ENCODE data around the gene DUSP28.

The DUSP28 gene

DNA sequence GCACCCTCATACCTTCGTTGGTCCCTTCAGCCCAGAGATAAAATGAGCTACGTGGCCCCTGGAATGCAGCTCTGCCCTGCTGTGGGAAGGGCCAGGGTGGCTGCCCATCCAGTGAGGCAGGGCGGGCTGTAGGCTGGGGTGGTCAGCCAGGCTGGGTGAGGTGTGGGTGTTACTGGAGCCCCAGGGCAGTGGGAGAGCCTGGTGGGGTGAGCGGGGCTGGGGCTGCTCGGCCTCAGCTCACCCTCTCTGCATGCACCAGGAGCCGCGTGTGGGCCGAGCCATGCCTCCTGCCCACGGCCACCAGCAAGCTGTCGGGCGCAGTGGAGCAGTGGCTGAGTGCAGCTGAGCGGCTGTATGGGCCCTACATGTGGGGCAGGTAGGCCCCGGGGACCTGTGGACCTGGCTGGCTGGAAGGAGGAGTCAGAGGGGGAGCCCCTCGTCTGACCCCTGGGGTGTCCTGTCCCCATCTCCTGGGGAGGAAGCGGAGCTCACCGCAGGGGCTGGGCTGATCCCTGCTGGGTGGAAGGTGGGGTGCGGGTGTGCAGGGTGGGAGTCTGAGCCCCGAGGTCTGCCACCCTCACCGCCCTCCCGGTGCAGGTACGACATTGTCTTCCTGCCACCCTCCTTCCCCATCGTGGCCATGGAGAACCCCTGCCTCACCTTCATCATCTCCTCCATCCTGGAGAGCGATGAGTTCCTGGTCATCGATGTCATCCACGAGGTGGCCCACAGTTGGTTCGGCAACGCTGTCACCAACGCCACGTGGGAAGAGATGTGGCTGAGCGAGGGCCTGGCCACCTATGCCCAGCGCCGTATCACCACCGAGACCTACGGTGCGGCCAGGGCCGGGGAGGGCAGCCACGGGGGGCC, 13.6 kb downstream of the DUSP28 start:
- Histone ChIP-seq H3K27me3 (ENCODE audit: control insufficient read depth, insufficient read depth, low read length) (no peaks in the 10 kb centered on the region), H3K9ac (ENCODE audit: low read length) (no peak overlapping the region), H3K27ac (ENCODE audit: low read depth, low read length) (no peak overlapping the region), H3K36me3 (ENCODE audit: control insufficient read depth, insufficient read depth, low read length) (peaks cover 17% of the 10 kb centered on the region), H3K4me3 (ENCODE audit: low read length) (no peak overlapping the region), H3K4me1 (ENCODE audit: control insufficient read depth, insufficient read depth, low read length) (peaks cover 10% of the 10 kb centered on the region)

- no peak overlapping the region for H3K27ac ChIP-seq (ENCODE audit: low read depth, low read length)
- peaks cover 5% of the 10 kb centered on the region for H3K4me1 ChIP-seq (ENCODE audit: control insufficient read depth, insufficient read depth, low read length)
- H3K36me3 ChIP-seq (ENCODE audit: control insufficient read depth, insufficient read depth, low read length) = peaks cover 17% of the 10 kb centered on the region
- H3K4me3 ChIP-seq (ENCODE audit: low read length) = no peak overlapping the region
- H3K9ac ChIP-seq (ENCODE audit: low read length) = no peak overlapping the region
- H3K27me3 ChIP-seq (ENCODE audit: control insufficient read depth, insufficient read depth, low read length) = no peaks in the 10 kb centered on the region
These were observed 14.4 kb downstream of the DUSP28 start for GRCh38 chr2:240574386-240575100.

DNA sequence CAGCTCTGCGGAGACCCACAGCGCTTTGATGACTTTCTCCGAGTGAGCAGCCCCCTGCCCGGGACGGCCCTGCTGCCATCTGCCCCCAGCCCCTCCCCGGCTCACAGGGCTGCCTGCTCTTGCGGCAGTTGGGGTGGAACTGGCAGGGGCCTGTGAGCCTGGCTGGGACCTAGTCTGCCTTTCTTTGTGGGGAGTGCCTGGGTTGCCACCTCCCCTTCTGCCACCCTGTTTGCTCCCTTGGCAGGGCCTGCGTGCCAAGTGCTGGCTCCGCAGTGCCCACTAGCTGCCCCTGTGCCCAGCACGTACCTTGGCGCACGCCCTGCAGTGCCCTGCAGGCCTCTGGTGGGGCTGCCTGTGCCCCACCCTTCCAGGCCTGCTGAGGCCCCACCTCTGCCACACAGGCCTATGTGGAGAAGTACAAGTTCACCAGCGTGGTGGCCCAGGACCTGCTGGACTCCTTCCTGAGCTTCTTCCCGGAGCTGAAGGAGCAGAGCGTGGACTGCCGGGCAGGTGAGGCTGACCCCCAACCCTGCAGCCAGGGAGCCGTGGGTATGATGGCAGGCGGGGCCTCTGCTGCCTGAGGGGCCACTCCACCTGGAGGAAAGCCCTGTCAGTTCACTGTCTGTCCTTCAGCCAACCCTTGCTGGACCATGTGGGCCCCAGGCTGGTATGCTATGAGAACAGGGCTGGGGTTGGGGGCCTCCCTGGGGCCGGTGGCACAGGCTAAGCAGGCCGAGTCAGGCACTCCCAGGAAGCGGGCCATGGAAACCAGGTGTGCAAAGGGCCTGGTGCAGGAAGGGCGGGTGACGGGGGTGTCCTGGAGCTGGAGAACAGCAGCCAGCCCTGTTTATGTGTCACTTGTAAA, 15.2 kb downstream of the DUSP28 start:
- H3K4me1 ChIP-seq (ENCODE audit: control insufficient read depth, insufficient read depth, low read length) = no peaks in the 10 kb centered on the region
- peaks cover 17% of the 10 kb centered on the region for H3K36me3 ChIP-seq (ENCODE audit: control insufficient read depth, insufficient read depth, low read length)
- H3K27ac ChIP-seq (ENCODE audit: low read depth, low read length) = no peak overlapping the region
- H3K4me3 ChIP-seq (ENCODE audit: low read length) = no peak overlapping the region
- no peaks in the 10 kb centered on the region for H3K27me3 ChIP-seq (ENCODE audit: control insufficient read depth, insufficient read depth, low read length)
- no peak overlapping the region for H3K9ac ChIP-seq (ENCODE audit: low read length)

DNA sequence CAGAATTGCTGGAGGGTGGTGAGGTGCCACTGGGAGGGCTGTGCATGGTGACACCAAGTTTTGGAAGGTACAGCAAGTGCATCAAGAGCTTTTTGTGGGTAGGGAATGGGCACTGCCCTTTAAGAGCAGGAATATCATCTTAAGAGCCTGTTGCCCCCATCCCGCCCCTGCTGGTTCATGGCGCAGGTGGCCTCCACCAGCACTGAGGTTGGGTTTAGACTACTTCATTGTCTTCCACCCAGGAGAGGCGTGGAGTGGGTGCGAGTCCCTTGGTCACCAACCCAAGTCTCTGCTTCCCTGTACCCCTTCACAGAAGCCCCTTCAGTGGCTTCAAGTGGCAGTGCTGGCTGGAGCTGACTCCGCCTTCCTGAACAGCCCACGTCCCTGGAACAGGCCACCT, 15.9 kb downstream of the DUSP28 start:
- H3K4me1 ChIP-seq (ENCODE audit: control insufficient read depth, insufficient read depth, low read length) = no peaks in the 10 kb centered on the region
- H3K9ac ChIP-seq (ENCODE audit: low read length) = no peak overlapping the region
- no peaks in the 10 kb centered on the region for H3K27me3 ChIP-seq (ENCODE audit: control insufficient read depth, insufficient read depth, low read length)
- H3K36me3 ChIP-seq (ENCODE audit: control insufficient read depth, insufficient read depth, low read length) = peaks cover 17% of the 10 kb centered on the region
- H3K27ac ChIP-seq (ENCODE audit: low read depth, low read length) = no peak overlapping the region
- H3K4me3 ChIP-seq (ENCODE audit: low read length) = no peak overlapping the region

GRCh38 chr2:240576436-240577205, 16.5 kb downstream of the DUSP28 start:
- Histone ChIP-seq H3K36me3 (ENCODE audit: control insufficient read depth, insufficient read depth, low read length) (peaks cover 17% of the 10 kb centered on the region), H3K4me1 (ENCODE audit: control insufficient read depth, insufficient read depth, low read length) (no peaks in the 10 kb centered on the region), H3K27me3 (ENCODE audit: control insufficient read depth, insufficient read depth, low read length) (no peaks in the 10 kb centered on the region), H3K9ac (ENCODE audit: low read length) (no peak overlapping the region), H3K27ac (ENCODE audit: low read depth, low read length) (no peak overlapping the region), H3K4me3 (ENCODE audit: low read length) (no peak overlapping the region)

DNA sequence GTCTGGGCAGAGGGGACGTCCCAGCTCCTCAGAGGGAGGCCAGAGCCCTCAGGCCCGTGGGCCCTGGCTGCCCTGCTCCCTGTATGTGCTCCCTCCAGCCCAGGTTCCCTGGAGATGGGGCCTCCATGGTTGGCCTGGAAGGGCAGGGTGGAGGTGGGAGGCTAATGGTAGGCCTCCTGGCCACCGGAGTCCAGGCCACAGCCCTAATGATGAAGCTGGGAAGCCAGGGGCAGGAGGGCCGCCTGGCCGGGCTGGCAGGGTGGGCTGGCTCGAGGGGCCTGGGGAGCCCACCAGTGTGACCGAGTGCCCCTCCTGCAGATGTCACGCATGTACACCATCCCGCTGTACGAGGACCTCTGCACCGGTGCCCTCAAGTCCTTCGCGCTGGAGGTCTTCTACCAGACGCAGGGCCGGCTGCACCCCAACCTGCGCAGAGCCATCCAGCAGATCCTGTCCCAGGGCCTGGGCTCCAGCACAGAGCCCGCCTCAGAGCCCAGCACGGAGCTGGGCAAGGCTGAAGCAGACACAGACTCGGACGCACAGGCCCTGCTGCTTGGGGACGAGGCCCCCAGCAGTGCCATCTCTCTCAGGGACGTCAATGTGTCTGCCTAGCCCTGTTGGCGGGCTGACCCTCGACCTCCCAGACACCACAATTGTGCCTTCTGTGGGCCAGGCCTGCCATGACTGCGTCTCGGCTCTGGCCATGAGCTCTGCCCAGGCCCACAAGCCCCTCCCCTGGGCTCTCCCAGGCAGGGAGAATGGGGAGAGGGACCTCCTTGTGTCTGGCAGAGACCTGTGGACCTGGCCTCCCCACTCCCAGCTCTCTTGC, 17.3 kb downstream of the DUSP28 start:
- Histone ChIP-seq H3K27ac (ENCODE audit: low read depth, low read length) (no peak overlapping the region), H3K36me3 (ENCODE audit: control insufficient read depth, insufficient read depth, low read length) (peaks cover 17% of the 10 kb centered on the region), H3K27me3 (ENCODE audit: control insufficient read depth, insufficient read depth, low read length) (no peaks in the 10 kb centered on the region)

GRCh38 chr2:240578110-240578450, 17.9 kb downstream of the DUSP28 start:
- no peaks in the 10 kb centered on the region for H3K27me3 ChIP-seq (ENCODE audit: control insufficient read depth, insufficient read depth, low read length)
- no peak overlapping the region for H3K4me3 ChIP-seq (ENCODE audit: low read length)
- H3K4me1 ChIP-seq (ENCODE audit: control insufficient read depth, insufficient read depth, low read length) = no peaks in the 10 kb centered on the region
- H3K9ac ChIP-seq (ENCODE audit: low read length) = no peak overlapping the region
- H3K27ac ChIP-seq (ENCODE audit: low read depth, low read length) = no peak overlapping the region
- H3K36me3 ChIP-seq (ENCODE audit: control insufficient read depth, insufficient read depth, low read length) = peaks cover 17% of the 10 kb centered on the region

More for the DNA sequence above, 17.3 kb downstream of the DUSP28 start:
- Histone ChIP-seq H3K4me1 (ENCODE audit: control insufficient read depth, insufficient read depth, low read length) (no peaks in the 10 kb centered on the region), H3K9ac (ENCODE audit: low read length) (no peak overlapping the region), H3K4me3 (ENCODE audit: low read length) (no peak overlapping the region)

DNA sequence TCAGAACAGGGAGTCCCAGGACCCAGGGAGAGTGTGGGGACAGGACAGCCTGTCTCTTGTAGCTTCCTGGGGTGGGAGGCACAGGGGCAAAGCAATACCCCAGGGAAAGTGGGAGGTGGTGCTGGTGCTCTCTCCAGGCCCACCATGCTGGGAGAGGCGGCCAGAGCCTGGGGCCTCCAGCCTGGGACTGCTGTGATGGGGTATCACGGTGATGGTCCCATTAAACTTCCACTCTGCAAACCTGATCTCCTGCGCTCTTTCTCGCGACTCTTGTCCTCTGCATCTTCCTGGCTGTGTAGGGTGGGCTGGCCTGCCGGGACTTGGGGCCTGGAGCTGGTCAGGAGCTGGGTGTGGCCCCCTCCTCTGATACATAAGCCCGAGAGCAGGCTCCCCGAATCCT, 18.3 kb downstream of the DUSP28 start:
- H3K36me3 ChIP-seq (ENCODE audit: control insufficient read depth, insufficient read depth, low read length) = peaks cover 17% of the 10 kb centered on the region
- H3K27me3 ChIP-seq (ENCODE audit: control insufficient read depth, insufficient read depth, low read length) = no peaks in the 10 kb centered on the region
- no peak overlapping the region for H3K4me3 ChIP-seq (ENCODE audit: low read length)
- H3K4me1 ChIP-seq (ENCODE audit: control insufficient read depth, insufficient read depth, low read length) = no peaks in the 10 kb centered on the region
- H3K27ac ChIP-seq (ENCODE audit: low read depth, low read length) = no peak overlapping the region
- no peak overlapping the region for H3K9ac ChIP-seq (ENCODE audit: low read length)

GRCh38 chr2:240579071-240579762, 19.1 kb downstream of the DUSP28 start:
- H3K9ac ChIP-seq (ENCODE audit: low read length) = no peak overlapping the region
- H3K27me3 ChIP-seq (ENCODE audit: control insufficient read depth, insufficient read depth, low read length) = no peaks in the 10 kb centered on the region
- H3K27ac ChIP-seq (ENCODE audit: low read depth, low read length) = no peak overlapping the region
- H3K36me3 ChIP-seq (ENCODE audit: control insufficient read depth, insufficient read depth, low read length) = peaks cover 14% of the 10 kb centered on the region
- H3K4me1 ChIP-seq (ENCODE audit: control insufficient read depth, insufficient read depth, low read length) = no peaks in the 10 kb centered on the region
- H3K4me3 ChIP-seq (ENCODE audit: low read length) = no peak overlapping the region

DNA sequence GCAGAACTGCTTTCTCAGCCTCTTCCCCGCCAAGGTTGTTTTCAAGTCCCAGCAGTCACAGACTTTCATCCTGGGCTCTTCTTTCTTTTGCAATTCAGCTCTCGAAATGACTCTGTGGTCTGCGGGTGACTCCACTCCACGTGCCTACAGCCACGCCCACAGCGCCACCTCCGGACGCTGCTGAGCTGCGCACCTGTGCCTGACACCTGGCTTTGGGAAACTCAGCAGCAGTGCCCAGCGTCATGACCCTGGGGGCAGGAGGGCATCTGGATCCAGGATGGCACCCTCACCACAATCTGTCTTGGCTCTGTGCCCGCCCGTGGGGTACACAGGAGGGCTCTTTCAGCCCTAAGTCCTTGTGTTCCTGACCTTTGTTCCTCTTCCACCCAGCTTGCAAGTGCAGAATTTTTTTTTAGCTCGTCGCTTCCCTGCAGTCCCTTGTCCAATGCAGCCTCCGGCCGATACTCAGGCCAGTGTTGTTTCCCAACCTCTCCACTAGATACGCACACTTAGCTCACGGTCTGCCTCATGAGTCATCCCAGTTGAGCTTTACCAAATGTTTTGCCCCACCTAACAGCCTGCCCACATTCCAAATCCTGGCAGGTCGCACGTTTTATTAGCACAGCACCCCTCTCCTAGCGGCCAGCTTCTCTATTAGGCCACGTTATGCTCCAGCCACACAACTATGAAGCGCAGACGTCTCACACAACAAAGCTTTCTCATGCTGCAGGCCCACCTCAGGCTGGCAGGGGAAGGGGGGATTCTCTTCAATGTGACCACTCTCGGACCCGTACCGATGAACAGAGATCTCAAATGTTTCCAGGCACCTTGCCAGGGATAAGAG, 19.8 kb downstream of the DUSP28 start:
- Histone ChIP-seq H3K36me3 (ENCODE audit: control insufficient read depth, insufficient read depth, low read length) (peaks cover 7% of the 10 kb centered on the region), H3K9ac (ENCODE audit: low read length) (no peak overlapping the region), H3K27ac (ENCODE audit: low read depth, low read length) (no peak overlapping the region), H3K27me3 (ENCODE audit: control insufficient read depth, insufficient read depth, low read length) (no peaks in the 10 kb centered on the region), H3K4me3 (ENCODE audit: low read length) (no peak overlapping the region), H3K4me1 (ENCODE audit: control insufficient read depth, insufficient read depth, low read length) (peaks cover 4% of the 10 kb centered on the region)

Measured in rectal smooth muscle tissue (tissue), 1 donor.